ENCODE results near the gene ARHGAP24.

Gene ARHGAP24

DNA sequence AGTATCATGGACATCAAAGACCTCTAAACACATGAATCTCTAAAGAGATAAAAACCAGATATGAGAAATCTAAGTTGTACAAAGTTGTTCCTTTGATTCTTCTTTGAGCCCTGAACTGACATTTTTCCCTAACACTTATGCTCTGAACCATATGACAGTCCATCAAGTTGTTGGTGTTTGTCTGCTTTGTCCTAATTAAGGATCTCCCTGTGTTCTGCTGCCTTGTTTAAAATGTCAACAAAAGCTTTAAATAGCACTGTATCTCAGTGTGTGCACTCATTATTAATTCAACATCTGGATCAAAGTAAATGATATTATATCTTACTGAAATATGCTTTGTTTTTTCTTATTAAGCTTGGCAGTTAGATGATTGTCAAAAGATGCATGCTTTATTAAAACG is 563.1 kb downstream of the ARHGAP24 start:
- no peak for DNase-seq (ENCODE audit: low read depth, low spot score)
- H3K4me3 ChIP-seq (ENCODE audit: low read depth, low read length), result no peak overlapping the region
- ChIA-PET POLR2A (no interaction called here), CTCF (interaction anchor here (1.0 kb wide), 2 partner anchors 12 to 74 kb away, joined by 3 read pairs; no protein-coding TSS in a partner anchor)
- TF ChIP-seq, protein P1, sequence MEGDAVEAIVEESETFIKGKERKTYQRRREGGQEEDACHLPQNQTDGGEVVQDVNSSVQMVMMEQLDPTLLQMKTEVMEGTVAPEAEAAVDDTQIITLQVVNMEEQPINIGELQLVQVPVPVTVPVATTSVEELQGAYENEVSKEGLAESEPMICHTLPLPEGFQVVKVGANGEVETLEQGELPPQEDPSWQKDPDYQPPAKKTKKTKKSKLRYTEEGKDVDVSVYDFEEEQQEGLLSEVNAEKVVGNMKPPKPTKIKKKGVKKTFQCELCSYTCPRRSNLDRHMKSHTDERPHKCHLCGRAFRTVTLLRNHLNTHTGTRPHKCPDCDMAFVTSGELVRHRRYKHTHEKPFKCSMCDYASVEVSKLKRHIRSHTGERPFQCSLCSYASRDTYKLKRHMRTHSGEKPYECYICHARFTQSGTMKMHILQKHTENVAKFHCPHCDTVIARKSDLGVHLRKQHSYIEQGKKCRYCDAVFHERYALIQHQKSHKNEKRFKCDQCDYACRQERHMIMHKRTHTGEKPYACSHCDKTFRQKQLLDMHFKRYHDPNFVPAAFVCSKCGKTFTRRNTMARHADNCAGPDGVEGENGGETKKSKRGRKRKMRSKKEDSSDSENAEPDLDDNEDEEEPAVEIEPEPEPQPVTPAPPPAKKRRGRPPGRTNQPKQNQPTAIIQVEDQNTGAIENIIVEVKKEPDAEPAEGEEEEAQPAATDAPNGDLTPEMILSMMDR (IDR thresholded peaks at IDR 0.05; ENCODE audit: insufficient read depth, low read length, missing control alignments), result no peak

DNA sequence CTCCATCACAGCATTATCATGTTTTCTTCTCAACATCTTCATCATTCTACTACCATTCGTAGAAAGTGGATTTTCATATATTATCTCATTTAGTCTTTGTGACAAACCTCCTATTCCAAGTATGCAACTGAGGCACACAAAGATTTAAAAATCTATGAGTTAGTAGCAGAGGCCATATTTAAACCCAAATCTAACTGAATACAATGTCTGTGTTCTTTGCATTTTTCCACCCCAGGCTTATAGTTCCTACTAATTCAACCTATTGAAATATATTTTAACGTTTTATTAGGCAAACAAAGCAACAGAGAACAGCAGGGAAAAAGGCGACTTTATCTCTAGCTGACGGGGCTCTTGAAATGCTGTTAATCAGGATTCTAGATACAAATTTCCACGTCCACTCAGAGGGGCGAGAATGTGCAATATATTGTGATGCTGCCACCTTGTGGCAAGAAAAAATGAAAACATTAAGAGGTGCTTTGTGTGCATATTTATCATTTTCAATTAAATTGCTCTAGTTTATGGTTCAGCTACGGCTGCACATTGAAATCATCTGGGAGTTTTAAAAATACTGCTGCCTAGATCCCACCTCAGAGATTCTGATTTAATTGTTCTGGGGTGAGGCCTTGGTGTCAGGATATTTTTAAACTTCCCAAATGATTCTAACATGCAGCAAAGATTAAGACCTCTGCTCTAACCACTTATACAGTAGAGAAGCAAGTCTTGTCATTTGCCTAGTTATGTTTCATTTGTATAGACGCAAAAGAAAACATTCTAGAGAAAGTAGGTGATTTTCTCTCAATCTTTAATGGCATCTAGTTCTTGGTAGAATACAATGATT is 569.0 kb downstream of the ARHGAP24 start:
- TF ChIP-seq, protein P1 (IDR thresholded peaks at IDR 0.05; ENCODE audit: insufficient read depth, low read length, missing control alignments), result peak; percentile 33
- ChIA-PET CTCF (interaction anchor here (0.8 to 5.9 kb wide), 27 partner anchors 10 to 960 kb away, joined by 3 to 41 read pairs (median 5); no protein-coding TSS in a partner anchor), POLR2A (no interaction called here)
- DNase-seq (ENCODE audit: low read depth, low spot score), result no peak
- no peak overlapping the region for H3K4me3 ChIP-seq (ENCODE audit: low read depth, low read length)

DNA sequence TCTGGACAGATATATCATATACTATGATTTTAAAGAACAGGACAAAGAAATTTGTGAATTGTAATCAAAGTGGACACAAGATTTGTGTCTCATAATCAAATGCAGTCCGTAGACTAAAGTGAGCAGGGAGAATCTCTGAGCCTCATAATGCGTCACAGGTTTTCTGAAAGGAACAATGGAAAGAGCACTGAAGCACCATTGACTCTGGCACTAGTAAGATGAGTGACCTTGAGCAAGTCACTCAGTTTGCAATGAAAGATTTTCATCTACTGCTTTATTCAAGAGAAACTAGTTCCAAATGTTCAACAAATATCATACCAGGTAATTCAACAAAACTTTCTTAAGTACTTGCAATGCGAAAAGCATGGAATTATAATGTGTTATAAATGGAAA is 569.6 kb downstream of the ARHGAP24 start:
- no peak overlapping the region for H3K4me3 ChIP-seq (ENCODE audit: low read depth, low read length)
- POLR2A ChIA-PET, result no interaction called here
- TF ChIP-seq, protein P1 (IDR thresholded peaks at IDR 0.05; ENCODE audit: insufficient read depth, low read length, missing control alignments), result no peak
- CTCF ChIA-PET, result interaction anchor here (0.6 to 5.9 kb wide), 32 partner anchors 8 to 961 kb away, joined by 3 to 41 read pairs (median 4); no protein-coding TSS in a partner anchor
- no peak for DNase-seq (ENCODE audit: low read depth, low spot score)

DNA sequence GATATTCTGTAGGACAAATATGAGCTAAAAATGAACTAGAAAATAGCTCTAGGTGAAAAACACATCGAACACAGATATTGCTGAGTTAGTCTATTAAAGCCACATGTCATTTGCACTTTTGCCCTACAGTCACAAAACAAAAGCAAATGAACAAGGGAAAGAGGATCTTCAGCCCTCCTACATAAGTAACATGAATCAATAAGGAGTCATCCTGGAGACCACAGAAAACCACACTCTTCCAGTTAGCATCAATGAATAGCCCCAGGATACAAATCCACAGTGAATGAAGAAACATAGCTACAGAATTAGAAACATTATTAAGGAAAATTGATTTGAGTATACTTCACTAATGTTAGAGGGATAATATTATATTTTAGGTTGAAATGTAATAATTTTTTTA is 573.5 kb downstream of the ARHGAP24 start:
- H3K4me3 ChIP-seq (ENCODE audit: low read depth, low read length), result no peak overlapping the region
- TF ChIP-seq, protein P1 (IDR thresholded peaks at IDR 0.05; ENCODE audit: insufficient read depth, low read length, missing control alignments), result no peak
- DNase-seq (ENCODE audit: low read depth, low spot score), result no peak
- CTCF ChIA-PET, result interaction anchor here (0.9 to 1.4 kb wide), 4 partner anchors 8 to 267 kb away, joined by 3 to 6 read pairs (median 3); no protein-coding TSS in a partner anchor
- POLR2A ChIA-PET, result no interaction called here

DNA sequence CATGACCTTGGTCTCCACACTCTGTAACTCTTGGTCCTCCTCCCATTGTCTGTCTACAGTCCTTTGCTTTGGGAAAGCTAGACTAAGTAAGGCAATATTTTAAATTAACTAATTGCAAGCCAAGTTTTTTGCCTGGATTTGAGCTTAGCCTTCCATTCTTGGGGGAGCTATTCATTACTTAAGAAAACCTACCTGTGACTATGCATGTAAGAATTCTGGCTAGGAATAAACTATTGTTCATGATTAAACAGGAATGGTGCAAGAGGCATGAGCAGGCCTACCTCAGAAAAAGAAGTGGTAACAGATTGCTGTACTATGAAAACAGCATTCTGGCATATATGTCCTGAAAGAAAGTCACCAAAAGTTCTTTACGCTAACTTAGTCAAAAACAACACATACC is 575.5 kb downstream of the ARHGAP24 start:
- ChIA-PET POLR2A (no interaction called here), CTCF (interaction anchor here (1.3 to 1.6 kb wide), 3 partner anchors 12 to 302 kb away, joined by 3 to 5 read pairs (median 4); no protein-coding TSS in a partner anchor)
- TF ChIP-seq, protein P1 (IDR thresholded peaks at IDR 0.05; ENCODE audit: insufficient read depth, low read length, missing control alignments), result no peak
- no peak for DNase-seq (ENCODE audit: low read depth, low spot score)
- no peak overlapping the region for H3K4me3 ChIP-seq (ENCODE audit: low read depth, low read length)

All from AG04449 (cell line).